Inflammatory macrophage treated with lipopolysaccharide for 4 hours (primary cell): ENCODE data around the gene RIMS1.

Experiments
- DNase-seq: peaks from one replicate; pipeline ENCODE4 v3.0.0-alpha.2; 2020

RIMS1 gene

GRCh38 chr6:72363844-72364740, 477.7 kb downstream of the RIMS1 start:
- no peak for DNase-seq

- no peak for DNase-seq
Measured at GRCh38 chr6:72365773-72366172, 479.4 kb downstream of the RIMS1 start.

GRCh38 chr6:72367439-72367838, 481.1 kb downstream of the RIMS1 start:
- DNase-seq: no peak

- DNase-seq: no peak
Measured at GRCh38 chr6:72371473-72371872, 485.1 kb downstream of the RIMS1 start.

GRCh38 chr6:72374172-72374571, 487.8 kb downstream of the RIMS1 start:
- DNase-seq: no peak

- DNase-seq: no peak
Measured at GRCh38 chr6:72374857-72375256, 488.5 kb downstream of the RIMS1 start.

- DNase-seq: no peak
Measured at GRCh38 chr6:72376736-72377135, 490.4 kb downstream of the RIMS1 start.

GRCh38 chr6:72381076-72381475, 494.7 kb downstream of the RIMS1 start:
- DNase-seq: no peak

- no peak for DNase-seq
Measured at GRCh38 chr6:72382602-72383529, 496.5 kb downstream of the RIMS1 start.

GRCh38 chr6:72386324-72386723, 500.0 kb downstream of the RIMS1 start:
- DNase-seq: peak; percentile 8

- DNase-seq: no peak
Measured at GRCh38 chr6:72389698-72390097, 503.3 kb downstream of the RIMS1 start.

- DNase-seq: no peak
Measured at GRCh38 chr6:72390548-72390947, 504.2 kb downstream of the RIMS1 start.

GRCh38 chr6:72401865-72402264, 515.5 kb downstream of the RIMS1 start:
- DNase-seq: no peak

GRCh38 chr6:72403413-72403812, 517.1 kb downstream of the RIMS1 start:
- no peak for DNase-seq

GRCh38 chr6:72406517-72406916, 520.2 kb downstream of the RIMS1 start:
- DNase-seq: no peak

GRCh38 chr6:72410769-72411168, 524.4 kb downstream of the RIMS1 start:
- no peak for DNase-seq

- peak; percentile 58 for DNase-seq
Measured at GRCh38 chr6:72411872-72412708, 525.7 kb downstream of the RIMS1 start.

GRCh38 chr6:72412709-72413044, 526.3 kb downstream of the RIMS1 start:
- no peak for DNase-seq

- no peak for DNase-seq
Measured at GRCh38 chr6:72413884-72414283, 527.5 kb downstream of the RIMS1 start.

- DNase-seq: no peak
Measured at GRCh38 chr6:72414657-72415056, 528.3 kb downstream of the RIMS1 start.

GRCh38 chr6:72416744-72417465, 530.6 kb downstream of the RIMS1 start:
- DNase-seq: no peak

GRCh38 chr6:72417759-72418158, 531.4 kb downstream of the RIMS1 start:
- DNase-seq: no peak
